HepG2 (cell line): Measurements from ENCODE around the gene ITGB3. TPM values are rescaled to one million over a fixed set of nuclear protein-coding genes. Genes with fewer than 3 reads are reported as not detected.

Experiments
- ASH2L ChIP-seq: fragments of 300-600, 200-600 bp; sonication (generic); IDR thresholded peaks from 2 replicates; pipeline ENCODE4 v1.7.0; 2017; ENCODE audit warnings: low read depth, mild to moderate bottlenecking, moderate library complexity, mixed read lengths, low read length; ENCODE audit not compliant: insufficient read length
- ATF2 ChIP-seq: sonication (generic); formaldehyde crosslinking; IDR thresholded peaks from 2 replicates; pipeline ENCODE4 v1.4.0; 2020; ENCODE audit warnings: missing genetic modification reagents
- CEBPB ChIP-seq: IDR thresholded peaks from 2 replicates; pipeline ENCODE4 v1.6.1; 2011; ENCODE audit warnings: low read depth, low read length, improper control_type of control experiment, borderline replicate concordance
- DRAP1 ChIP-seq: IDR thresholded peaks from 2 replicates; pipeline ENCODE4 v1.6.1; 2016; ENCODE audit warnings: missing genetic modification reagents, missing compliant biosample characterization
- HDAC1 ChIP-seq: sonication (generic); formaldehyde crosslinking; IDR thresholded peaks from 2 replicates; pipeline ENCODE4 v1.5.1; 2020; ENCODE audit warnings: mild to moderate bottlenecking, missing genetic modification reagents
- KDM5B ChIP-seq: sonication (generic); formaldehyde crosslinking; IDR thresholded peaks from 2 replicates; pipeline ENCODE4 v1.4.0; 2020; ENCODE audit warnings: missing genetic modification reagents, mild to moderate bottlenecking, borderline replicate concordance
- KMT2B ChIP-seq: IDR thresholded peaks from 2 replicates; pipeline ENCODE4 v1.6.1; 2016; ENCODE audit warnings: missing genetic modification reagents, missing compliant biosample characterization
- POGK ChIP-seq: sonication (generic); formaldehyde crosslinking; conservative IDR thresholded peaks from 2 replicates; pipeline ENCODE4 v1.8.0; 2022; ENCODE audit warnings: mild to moderate bottlenecking, moderate library complexity, missing genetic modification reagents
- RFXAP ChIP-seq: sonication (generic); formaldehyde crosslinking; IDR thresholded peaks from 2 replicates; pipeline ENCODE4 v1.4.0; 2020; ENCODE audit warnings: missing genetic modification reagents, borderline replicate concordance
- SAP130 ChIP-seq: IDR thresholded peaks from 2 replicates; pipeline ENCODE4 v1.6.1; 2016; ENCODE audit warnings: low read depth
- SOX6 ChIP-seq, 2 experiments: fragments of 450-650 bp in 1 of 2; sonication (generic) in 1 of 2; formaldehyde crosslinking in 1 of 2; IDR thresholded peaks; 2 replicates each; pipeline versions ENCODE4 v1.4.0 to v1.6.1; 2017 to 2020; ENCODE audit warnings: antibody characterized with exemption in 1 of 2, mild to moderate bottlenecking in 1 of 2, missing genetic modification reagents in 1 of 2
- SUZ12 ChIP-seq: fragments of 150-350 bp; IDR thresholded peaks from 2 replicates; pipeline ENCODE4 v1.6.1; 2014; ENCODE audit warnings: low read depth, low read length
- TCF7L2 ChIP-seq: IDR thresholded peaks from 2 replicates; pipeline ENCODE4 v1.6.1; 2011; ENCODE audit warnings: mild to moderate bottlenecking, low read depth, low read length, moderate library complexity
- TEAD3 ChIP-seq: optimal IDR thresholded peaks from 2 replicates; pipeline ENCODE3; 2016; ENCODE audit warnings: borderline replicate concordance
- ZBTB34 ChIP-seq: sonication (generic); formaldehyde crosslinking; IDR thresholded peaks from 2 replicates; pipeline ENCODE4 v1.8.0; 2022; ENCODE audit warnings: mild to moderate bottlenecking, missing genetic modification reagents
- ZFP91 ChIP-seq: sonication (generic); formaldehyde crosslinking; IDR thresholded peaks from 2 replicates; pipeline ENCODE4 v1.9.0; 2022; ENCODE audit warnings: missing genetic modification reagents, mild to moderate bottlenecking, borderline replicate concordance
- ZNF205 ChIP-seq: IDR thresholded peaks from 2 replicates; pipeline ENCODE4 v1.6.1; 2018; ENCODE audit warnings: missing biosample characterization, missing genetic modification reagents
- ZNF275 ChIP-seq: sonication (generic); formaldehyde crosslinking; IDR thresholded peaks from 2 replicates; pipeline ENCODE4 v1.8.0; 2022; ENCODE audit warnings: missing genetic modification reagents, mild to moderate bottlenecking, inconsistent platforms, borderline replicate concordance
- ZNF800 ChIP-seq: sonication (generic); formaldehyde crosslinking; IDR thresholded peaks from 2 replicates; pipeline ENCODE4 v1.4.0; 2020; ENCODE audit warnings: missing genetic modification reagents
- polyA plus RNA-seq, 8 experiments: library from polyadenylated mRNA; depleted of rRNA in 3 of 8; stranded (reverse) in 7 of 8; unstranded in 1 of 8; fragments of >200 nt; fragmentation: Illumina TruSeq in 4 of 8; extraction: Trizol in 4 of 8; gene quantifications; 2 replicates each; pipeline versions ENCODE4 v1.2.1 to v1.2.3, GENCODE V29; 2011 to 2016; ENCODE audit warnings: low read depth in 4 of 8, missing spikeins in 1 of 8, mixed read lengths in 1 of 8; ENCODE audit not compliant: insufficient read depth in 1 of 8
- total RNA-seq, 5 experiments: library from RNA; depleted of rRNA; stranded (reverse); fragments of >200 nt; fragmentation: Illumina TruSeq; extraction: Trizol; gene quantifications; 2 replicates each; pipeline ENCODE4 v1.2.3, GENCODE V29; 2016; ENCODE audit warnings: low read depth in 1 of 5

ITGB3 gene
- total and polyA plus RNA-seq, 2 of the 13 experiments (the other 11 are each of a cell fraction or from before 2014, with no cell fraction given): 0.09 to 0.31 TPM

- TF ChIP-seq ZFP91 (CRISPR knock-in tag): no peak
- TF ChIP-seq TEAD3: peak; percentile 83
- peak; percentile 51 for TF ChIP-seq SAP130 (CRISPR knock-in tag)
- 0 out of 2 replicates have a peak, but pooled peaks have one; percentile 40 for TF ChIP-seq ZBTB34 (CRISPR knock-in tag)
- peak; percentile 31 for TF ChIP-seq ASH2L
- TF ChIP-seq HDAC1 (CRISPR knock-in tag): 0 out of 2 replicates have a peak, but pooled peaks have one; percentile 32
- TF ChIP-seq ZNF205 (CRISPR knock-in tag): 0 out of 2 replicates have a peak, but pooled peaks have one; percentile 37
- TF ChIP-seq ZNF800: peak; percentile 85; the same call in 1 of the 2 replicates
- TF ChIP-seq DRAP1: peak; percentile 69
- 0 out of 2 replicates have a peak, but pooled peaks have one; percentile 2 for TF ChIP-seq CEBPB
- 0 out of 2 replicates have a peak, but pooled peaks have one; percentile 60 for TF ChIP-seq KMT2B (CRISPR knock-in tag)
- TF ChIP-seq SOX6 (IDR thresholded peaks at IDR 0.05): no peak
- TF ChIP-seq SOX6 (CRISPR knock-in tag; IDR thresholded peaks at IDR 0.05): peak; percentile 43; the same call in 1 of the 2 replicates
- TF ChIP-seq TCF7L2: no peak
- no peak for TF ChIP-seq KDM5B (CRISPR knock-in tag)
- peak; percentile 70; the same call in 1 of the 2 replicates for TF ChIP-seq ATF2 (CRISPR knock-in tag)
- TF ChIP-seq SUZ12: no peak
- TF ChIP-seq ZNF275 (CRISPR knock-in tag): no peak
- TF ChIP-seq RFXAP: no peak
- TF ChIP-seq POGK (CRISPR knock-in tag): peak; percentile 55
Measured at GRCh38 chr17:47252209-47252608, 1.4 kb upstream of the ITGB3 start (continued).
